ENCODE results near the gene ST6GAL2.

GRCh38 chr2:106892048-106892447 is 6.1 kb upstream of the ST6GAL2 start:
- TF ChIP-seq CTCF (IDR thresholded peaks at IDR 0.05) (no peak), POLR2A (IDR thresholded peaks at IDR 0.05) (no peak)

Data from lower leg skin (tissue), 3 donors.